ENCODE measurements around the gene PKNOX1.

- TF ChIP-seq CTCF (IDR thresholded peaks at IDR 0.05) (no peak), POLR2AphosphoS5 (IDR thresholded peaks at IDR 0.05) (no peak), POLR2A (IDR thresholded peaks at IDR 0.05) (no peak)
These were observed 9.5 kb downstream of the PKNOX1 start for GRCh38 chr21:42983869-42984268.
